ENCODE data around the gene SPRR3.

SPRR3 gene

DNA sequence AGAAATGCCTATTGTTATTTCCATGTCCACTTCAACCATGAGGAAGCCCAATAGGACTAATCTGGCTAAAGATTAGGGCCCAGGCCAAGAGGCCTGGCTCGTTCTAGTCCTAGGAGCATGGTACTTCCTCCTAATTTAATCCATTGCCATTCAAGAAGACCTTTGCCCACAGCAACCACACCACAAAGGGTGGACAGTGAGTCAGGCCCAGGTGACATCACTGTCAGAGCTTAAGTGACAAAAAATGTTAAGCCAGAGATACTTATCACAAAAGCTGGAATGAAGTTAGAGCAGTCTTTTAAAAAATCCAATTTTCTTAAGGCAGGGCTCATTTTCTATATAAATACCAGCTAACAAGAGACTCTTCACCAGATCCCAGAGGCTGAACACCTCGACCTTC lies at the start of gene SPRR3:
TSS of gene SPRR3 (plus strand) at position 368 of the 400 bp plus-strand sequence. CDS start 1,272 bp downstream, outside the sequence.
- no peak for DNase-seq

- no peak for DNase-seq
Observed at GRCh38 chr1:152953761-152954160, 47.8 kb upstream of the SPRR3 start.

DNA sequence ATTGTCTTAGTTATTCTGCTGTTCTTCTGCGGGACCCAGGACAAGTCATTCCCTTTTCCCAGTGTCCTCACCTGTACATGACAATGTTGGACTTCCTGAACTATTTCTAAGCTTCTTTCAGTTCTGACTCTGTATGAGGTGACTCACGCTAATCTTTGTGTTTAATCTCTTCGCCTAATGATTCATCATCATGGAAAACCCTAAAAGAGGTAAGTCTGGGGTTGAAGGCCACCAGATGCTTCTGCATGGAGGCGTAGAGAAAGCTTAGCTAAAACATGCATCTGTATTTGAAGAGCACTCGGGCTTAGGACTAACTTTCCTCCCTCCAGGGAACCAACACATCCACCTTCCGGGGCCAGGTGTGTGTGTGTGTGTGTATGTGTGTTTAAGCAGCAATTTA lies 47.1 kb upstream of the SPRR3 start:
- DNase-seq, result no peak

DNA sequence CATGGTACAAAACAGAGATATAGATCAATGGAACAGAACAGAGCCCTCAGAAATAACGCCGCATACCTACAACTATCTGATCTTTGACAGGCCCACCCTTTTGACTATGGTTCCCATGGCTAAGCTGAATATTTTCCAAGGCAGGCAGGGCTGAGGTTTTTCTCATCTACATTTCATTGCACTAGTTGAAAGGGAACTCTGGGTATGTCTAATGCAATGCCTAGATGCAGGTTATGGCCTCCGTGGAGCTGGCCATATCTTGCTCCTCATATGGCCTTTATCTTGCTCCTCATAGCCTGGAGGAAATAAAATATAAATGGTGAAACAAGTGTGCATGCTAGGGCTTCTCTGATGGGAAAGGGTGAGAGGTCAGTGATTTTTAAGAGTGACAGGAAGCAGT lies 44.0 kb upstream of the SPRR3 start:
- DNase-seq, result no peak

DNA sequence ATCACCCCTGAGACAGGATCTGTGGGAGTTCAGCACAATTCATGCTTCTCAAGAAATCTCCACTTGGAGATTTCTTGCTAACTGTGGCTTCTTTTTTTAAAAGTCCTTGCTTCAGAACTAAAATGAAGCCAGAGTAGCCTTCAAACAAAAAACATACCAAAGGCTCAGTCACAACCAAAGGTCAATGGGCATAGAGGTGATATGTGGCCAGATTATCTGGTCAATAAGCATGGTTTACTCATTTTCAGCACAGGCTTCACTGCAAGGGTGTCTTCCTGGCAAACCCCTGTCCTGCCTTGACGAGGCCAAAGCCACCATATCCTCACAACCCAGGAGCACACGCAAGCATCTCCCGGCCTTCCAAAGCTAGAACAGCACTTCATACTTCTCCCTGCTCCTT lies 42.3 kb upstream of the SPRR3 start:
- DNase-seq, result no peak

DNA sequence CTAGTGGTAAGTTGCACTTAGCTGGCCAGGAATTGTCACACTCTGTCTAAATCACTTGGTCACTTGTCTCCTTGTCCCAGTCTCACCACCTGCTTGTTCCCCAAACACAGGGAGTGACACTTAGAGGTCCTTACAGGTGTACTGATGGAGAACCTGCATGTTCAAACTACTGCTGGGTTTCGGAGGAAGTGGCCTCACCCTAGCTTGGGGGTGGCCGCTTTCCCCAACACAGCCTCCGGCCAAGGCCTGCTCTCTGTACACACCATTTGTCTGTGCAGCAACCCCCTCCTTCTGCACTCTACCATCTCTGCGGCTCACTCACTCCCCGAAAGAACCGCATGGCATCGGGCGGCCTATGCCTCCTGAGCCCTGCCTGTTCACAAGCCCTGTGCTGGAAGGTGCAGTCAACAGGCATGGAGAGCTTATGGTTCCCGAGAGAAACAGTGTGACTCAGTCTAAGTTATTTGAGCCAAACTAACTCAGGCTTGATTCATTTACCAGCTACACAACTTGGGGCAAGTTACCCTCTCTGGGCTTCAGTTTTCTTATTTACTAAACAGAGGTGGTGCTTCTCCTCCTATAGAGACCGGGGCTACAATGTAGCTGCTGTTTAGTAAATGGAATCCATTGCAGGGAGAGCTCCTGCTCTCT lies 41.6 kb upstream of the SPRR3 start:
- DNase-seq, result no peak

GRCh38 chr1:152960452-152961044 lies 41.0 kb upstream of the SPRR3 start:
- DNase-seq, result no peak

DNA sequence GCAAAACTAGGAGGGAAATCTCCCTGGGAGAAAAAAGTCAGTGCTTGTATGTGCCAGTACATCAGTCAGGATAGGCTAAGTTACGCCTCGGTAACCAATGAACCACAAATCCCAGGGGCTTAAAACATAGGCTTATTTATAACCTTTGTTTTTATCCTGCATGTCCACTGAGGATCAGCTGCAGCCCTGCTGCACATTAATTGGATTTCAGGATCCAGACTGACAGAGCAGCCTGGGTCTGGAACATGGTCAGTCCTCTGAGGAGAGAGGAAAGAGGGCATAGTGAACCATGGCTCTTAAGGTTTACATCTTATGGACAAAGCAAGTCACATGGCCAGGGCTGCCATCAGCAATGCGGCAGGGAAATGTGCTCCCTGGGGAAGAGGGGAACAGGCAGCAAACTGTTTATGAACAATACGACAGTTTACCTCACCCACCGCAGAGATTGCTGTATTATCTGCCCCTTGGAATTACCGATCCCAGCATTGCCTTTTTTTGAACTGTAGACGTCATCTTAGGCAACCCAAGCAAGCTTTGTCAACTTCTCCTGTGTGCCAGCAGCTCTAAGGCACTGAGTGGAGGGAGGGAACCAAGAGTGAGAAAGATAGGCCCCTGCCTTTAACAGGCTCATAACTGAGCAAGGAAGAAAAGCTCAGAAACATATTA lies 40.2 kb upstream of the SPRR3 start:
- DNase-seq, result no peak

DNA sequence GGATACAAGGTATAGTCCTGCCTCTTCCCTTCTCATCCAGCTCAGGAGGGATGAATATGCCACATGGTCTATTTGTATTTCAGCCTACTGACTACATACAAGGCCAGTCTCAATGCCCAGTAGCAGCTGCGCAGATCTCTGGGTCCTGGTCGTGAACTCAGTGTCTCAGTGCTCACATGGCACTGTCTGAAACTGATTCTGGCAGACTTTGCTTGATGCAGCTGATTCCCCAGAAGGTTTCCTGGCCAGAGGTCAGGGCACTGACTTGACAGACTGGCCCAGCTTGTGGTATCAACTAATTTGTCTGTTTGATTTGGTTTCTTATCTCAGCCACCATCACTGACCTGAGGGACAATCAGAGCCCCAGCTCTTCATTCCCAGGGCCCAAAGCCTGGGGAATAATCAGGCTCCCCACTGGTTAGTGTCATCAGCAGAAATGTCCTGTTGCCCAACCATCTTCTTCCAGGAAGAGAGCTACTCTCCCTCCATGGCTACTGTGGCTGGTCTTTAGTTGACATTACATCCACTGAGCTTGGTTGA lies 38.6 kb upstream of the SPRR3 start:
- no peak for DNase-seq

- no peak for DNase-seq
Observed at GRCh38 chr1:152964536-152964935, 37.0 kb upstream of the SPRR3 start.

- no peak for DNase-seq
Observed at GRCh38 chr1:152965853-152966252, 35.7 kb upstream of the SPRR3 start.

GRCh38 chr1:152967201-152967600 lies 34.3 kb upstream of the SPRR3 start:
- DNase-seq, result no peak

- no peak for DNase-seq
Observed at GRCh38 chr1:152968248-152968647, 33.3 kb upstream of the SPRR3 start.

- DNase-seq, result no peak
Observed at GRCh38 chr1:152969036-152969435, 32.5 kb upstream of the SPRR3 start.

DNA sequence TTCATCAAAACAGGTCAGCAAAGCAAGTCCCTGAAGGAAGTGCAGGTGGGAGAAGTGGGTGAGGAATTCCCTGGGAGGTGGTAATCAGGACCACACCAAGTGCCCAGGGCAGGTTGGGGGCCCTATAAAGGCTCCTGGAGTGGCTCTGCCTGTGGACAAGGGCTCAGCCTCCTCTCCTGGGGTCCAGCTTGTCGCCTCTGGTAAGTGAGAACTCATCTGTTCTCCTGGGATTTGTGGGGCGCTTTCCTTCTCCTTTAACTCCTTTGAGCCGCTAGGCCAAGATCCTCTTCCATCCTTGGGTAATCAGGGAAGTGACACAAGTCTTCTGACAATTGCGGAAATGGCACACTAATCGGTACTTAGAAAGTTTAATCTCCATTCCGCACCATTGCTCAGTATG lies 31.1 kb upstream of the SPRR3 start, which contains the start of gene SPRR4:
TSS of gene SPRR4 (plus strand) at position 154 of the 400 bp plus-strand sequence. CDS start 1,243 bp downstream, outside the sequence.
- no peak for DNase-seq

DNA sequence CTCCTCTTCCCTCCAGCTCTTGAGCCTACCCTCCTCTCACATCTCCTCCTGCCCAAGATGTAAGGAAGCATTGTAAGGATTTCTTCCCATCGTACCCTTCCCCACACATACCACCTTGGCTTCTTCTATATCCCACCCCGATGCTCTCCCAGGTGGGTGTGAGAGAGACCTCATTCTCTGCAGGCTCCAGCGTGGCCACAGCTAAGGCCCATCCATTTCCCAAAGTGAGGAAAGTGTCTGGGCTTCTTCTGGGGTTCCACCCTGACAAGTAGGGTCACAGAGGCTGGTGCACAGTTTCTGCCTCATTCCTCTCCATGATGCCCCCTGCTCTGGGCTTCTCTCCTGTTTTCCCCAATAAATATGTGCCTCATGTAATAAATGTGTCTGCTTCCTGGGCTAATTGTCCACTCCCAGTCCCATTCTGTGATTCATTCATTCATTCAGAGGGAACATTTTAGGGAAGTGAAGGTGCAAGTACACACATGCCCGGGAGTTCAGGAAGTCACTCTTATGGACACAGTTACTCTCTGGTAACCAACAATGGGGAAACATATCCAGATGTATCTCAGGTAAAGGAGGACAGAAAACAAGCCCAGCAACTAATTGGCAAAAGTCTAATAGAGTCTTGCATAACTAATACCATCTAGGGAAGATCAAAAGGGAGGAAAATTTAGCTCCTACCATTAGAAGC lies 29.2 kb upstream of the SPRR3 start:
- DNase-seq, result no peak

GRCh38 chr1:152976688-152977087 lies 24.9 kb upstream of the SPRR3 start:
- DNase-seq, result no peak

DNA sequence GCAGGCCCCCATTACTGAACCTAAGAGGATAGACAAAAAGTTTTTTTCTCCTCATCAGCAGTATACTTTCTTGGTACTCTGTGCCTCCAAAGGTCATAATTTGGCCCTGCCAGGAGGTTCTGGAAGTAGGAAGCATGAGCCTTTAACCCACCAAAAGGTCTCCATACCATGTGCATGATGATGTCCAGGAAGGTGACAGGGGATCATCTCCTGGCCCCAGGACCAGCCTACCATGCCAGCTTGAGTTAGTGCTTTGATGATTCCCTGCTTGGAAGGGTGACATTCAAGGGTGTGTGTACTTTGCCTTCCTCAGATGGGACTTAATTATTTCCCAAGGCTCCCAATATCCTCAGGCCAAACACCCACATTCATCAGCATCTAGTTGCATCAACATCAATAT lies 23.9 kb upstream of the SPRR3 start:
- no peak for DNase-seq

GRCh38 chr1:152980676-152981075 lies 20.9 kb upstream of the SPRR3 start:
- DNase-seq, result no peak

DNA sequence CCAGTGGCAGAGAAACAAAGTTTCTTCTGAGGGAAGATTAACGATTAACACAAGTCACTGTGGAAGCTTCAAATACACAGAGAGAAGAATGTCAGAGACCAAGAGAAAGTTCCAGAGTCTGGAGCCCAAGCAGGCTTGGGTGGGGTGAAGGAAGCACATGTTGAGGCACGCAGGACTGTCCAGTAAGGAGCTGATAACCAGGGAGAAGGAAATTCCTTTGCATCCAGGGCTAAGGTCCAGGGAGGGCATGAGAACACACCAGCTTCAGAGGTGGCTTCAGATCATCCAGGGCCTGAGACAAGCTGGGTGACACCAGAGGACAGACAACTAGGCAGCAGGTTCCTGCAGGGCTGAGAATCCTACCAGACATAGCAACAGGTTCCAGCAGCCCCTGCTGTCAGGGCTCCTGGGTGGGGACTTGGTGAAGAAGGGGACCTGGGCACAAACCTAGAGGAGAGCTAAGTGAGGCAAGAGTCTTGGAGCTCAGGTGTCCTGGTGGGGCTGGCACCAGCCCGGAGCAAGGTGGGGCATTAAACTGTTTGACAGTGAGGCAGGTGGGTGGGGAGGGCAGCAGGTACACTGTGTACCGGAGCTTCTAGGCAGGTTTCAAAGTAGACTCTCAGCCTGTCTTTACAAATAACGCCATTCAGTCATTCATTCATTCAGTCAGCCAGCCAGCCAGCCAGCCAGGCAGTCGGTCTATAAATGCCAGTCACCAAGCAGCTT lies 20.2 kb upstream of the SPRR3 start:
- DNase-seq, result no peak

GRCh38 chr1:152982076-152982475 lies 19.5 kb upstream of the SPRR3 start:
- no peak for DNase-seq

DNA sequence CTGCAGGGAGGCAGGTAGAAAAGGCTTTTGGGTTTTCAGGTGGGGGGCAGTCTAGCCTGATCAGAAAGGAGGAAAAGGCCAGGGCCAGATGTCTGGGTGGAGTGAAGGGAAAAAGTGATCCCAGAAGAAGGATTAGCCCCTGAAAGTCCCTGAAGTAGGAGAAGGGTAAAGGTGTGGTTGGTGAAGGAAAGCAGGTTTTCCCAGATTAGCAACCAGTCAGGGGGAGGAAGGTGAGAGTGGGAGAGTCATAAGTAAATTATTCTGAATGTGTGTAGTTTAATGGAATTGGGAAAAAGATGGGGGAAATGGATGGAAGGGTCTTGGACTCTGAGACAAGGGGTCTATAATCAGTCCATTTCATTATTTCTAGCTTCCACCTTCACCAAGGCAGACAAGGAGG lies 18.3 kb upstream of the SPRR3 start:
- DNase-seq, result no peak

- DNase-seq, result no peak
Observed at GRCh38 chr1:152983743-152984142, 17.8 kb upstream of the SPRR3 start, which contains the start of gene SPRR1A. Gene SPRR1A, plus strand, starts transcription at chr1:152984081. Its CDS starts 1,150 bp downstream, at chr1:152985231.
